Prostate gland (tissue), 2 donors: ENCODE results near the gene VAPB.

Experiments used
- POLR2A ChIP-seq: fragments of 450-650 bp; IDR thresholded peaks from one replicate; pipeline ENCODE4 v1.6.1; 2016; ENCODE audit warnings: antibody characterized with exemption, mild to moderate bottlenecking
- TF ChIP-seq, protein P1 (sequence below), 4 experiments: fragments of 200-600 bp in 2 of 4; fragments of 450-650 bp in 2 of 4; sonication (generic) in 2 of 4; IDR thresholded peaks; 1 replicate in 3 of 4; 2 replicates in 1 of 4; pipeline ENCODE4 v1.5.1; 2016 to 2019; ENCODE audit warnings: antibody characterized with exemption in 4 of 4, mild to moderate bottlenecking in 2 of 4, moderate library complexity in 2 of 4

DNA sequence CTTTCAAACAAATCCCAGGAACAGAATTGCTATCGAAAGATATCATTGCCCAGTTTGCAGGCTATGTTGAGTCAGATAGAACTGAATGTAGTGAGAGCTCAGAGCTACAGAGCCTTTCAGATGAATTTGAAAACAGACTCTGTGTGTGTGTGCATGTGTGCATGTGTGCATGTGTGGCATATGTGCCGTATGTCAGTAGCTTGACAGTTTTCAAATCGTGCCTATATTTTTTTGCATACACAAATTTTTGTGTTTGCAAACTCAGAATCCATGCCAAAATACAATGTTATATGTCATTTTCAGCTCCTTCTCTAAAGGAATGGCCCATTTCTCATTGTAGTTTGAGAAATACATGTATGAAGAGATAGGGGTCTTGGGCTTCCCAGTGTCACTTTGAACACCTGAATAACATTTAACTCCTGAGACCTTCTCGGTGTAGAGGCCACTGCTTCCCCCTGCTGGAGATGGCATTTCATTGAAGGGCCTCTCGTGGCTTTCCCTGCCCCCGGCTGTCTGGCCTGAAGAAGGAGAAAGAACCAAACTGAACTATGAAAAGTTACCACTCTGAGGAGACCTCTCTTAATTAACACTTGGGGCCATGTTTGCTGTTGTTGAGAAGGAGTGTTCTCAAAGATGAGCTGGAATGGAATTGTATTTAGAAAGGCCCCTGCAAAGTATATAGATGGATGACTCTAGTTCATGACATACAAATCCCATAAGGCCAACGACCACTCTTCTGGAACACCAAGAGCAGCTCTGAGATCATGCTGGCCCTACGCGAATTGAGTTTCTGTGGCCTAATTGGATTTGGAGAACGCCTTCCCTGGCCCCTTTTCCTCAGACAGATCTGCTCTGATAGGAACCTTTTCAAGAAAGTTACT lies 58.7 kb downstream of the VAPB start:
- TF ChIP-seq POLR2A, result no peak
- TF ChIP-seq, protein P1, sequence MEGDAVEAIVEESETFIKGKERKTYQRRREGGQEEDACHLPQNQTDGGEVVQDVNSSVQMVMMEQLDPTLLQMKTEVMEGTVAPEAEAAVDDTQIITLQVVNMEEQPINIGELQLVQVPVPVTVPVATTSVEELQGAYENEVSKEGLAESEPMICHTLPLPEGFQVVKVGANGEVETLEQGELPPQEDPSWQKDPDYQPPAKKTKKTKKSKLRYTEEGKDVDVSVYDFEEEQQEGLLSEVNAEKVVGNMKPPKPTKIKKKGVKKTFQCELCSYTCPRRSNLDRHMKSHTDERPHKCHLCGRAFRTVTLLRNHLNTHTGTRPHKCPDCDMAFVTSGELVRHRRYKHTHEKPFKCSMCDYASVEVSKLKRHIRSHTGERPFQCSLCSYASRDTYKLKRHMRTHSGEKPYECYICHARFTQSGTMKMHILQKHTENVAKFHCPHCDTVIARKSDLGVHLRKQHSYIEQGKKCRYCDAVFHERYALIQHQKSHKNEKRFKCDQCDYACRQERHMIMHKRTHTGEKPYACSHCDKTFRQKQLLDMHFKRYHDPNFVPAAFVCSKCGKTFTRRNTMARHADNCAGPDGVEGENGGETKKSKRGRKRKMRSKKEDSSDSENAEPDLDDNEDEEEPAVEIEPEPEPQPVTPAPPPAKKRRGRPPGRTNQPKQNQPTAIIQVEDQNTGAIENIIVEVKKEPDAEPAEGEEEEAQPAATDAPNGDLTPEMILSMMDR (IDR thresholded peaks at IDR 0.05), result peak in 3 of 4 experiments; percentile 33 to 60 (median 40)
